GM21723 (cell line): Measurements from ENCODE around the gene CXorf66.
"Not testable (repeated sequence)": the region's sequence is repeated elsewhere in the genome, so short reads cannot be mapped to it uniquely, and the experiment has no call there.

Experiments
- ATAC-seq: cut with Tn5 transposase; IDR thresholded peaks from one replicate; pipeline ENCODE4 v1.9.1; 2021; ENCODE audit warnings: mild to moderate bottlenecking, moderate library complexity; ENCODE audit not compliant: unreplicated experiment

The CXorf66 gene, protein sequence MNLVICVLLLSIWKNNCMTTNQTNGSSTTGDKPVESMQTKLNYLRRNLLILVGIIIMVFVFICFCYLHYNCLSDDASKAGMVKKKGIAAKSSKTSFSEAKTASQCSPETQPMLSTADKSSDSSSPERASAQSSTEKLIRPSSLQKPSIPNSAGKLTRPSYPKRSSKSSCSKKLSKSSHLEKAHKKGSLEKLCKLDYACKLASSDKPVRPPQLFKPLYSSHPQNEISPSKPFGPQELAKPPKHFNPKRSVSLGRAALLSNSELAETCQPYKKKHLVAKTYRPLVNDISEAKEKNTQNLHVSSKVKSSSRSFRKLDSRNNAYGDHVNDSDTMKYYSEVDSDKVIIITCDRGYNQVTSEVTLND

DNA sequence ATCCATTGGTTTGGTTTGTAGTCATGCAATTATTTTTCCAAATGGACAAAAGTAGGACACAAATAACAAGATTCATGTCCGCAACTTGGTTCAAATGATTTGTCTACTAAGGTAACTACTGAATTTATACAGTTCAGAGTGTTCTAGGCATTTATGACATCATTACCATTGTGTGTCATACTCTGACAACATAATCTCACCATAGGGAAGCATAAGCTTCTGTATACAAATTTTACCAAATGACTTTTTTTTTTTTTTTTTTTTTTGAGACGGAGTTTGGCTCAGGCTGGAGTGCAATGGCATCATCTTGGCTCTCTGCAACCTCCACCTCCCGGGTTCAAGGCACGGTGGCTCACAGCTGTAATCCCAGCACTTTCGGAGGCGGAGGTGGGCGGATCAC lies at the start of gene CXorf66:
Gene CXorf66, minus strand, starts transcription at position 101 of the 400 bp plus-strand sequence. Its CDS starts 25 bp downstream, at position 76.
- no peak for ATAC-seq

DNA sequence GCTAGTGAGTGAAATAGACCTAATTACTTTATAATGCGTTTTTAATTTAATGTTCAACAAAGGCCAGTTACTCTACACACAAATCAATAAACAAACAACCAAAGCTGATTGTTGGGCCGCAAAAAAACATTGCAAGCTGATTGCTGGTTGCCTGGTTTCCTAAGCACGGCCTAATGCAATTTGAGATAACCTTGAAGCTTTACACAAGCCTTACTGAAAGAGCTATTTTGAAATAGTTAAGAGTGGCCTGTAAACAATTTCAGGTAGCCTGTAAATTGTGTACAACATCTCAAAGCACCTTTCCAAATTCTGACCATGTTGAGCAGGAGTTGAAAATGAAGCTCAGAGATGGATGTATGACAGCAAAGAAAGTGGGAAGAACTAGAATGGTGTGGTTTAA lies 17.5 kb upstream of the CXorf66 start:
- no peak for ATAC-seq

DNA sequence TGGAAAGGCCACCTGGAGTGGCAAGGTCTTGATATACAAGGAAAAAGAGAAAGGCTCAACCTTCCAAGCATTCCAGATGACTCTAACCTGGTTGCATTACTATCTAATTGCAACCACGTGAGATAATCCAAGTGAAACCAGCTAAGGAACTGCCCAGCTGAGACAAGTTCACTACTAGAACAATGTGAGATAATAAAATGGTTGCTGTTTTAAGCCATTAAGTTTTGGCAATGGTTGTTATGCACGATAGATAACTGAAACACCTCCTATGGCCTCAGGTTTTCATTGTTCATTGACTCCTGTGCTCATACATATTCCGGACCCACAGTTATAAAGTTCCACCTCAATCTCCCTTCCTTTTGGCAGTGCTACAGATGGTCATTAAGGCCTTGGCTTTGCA lies 9.2 kb upstream of the CXorf66 start:
- ATAC-seq, result no peak

DNA sequence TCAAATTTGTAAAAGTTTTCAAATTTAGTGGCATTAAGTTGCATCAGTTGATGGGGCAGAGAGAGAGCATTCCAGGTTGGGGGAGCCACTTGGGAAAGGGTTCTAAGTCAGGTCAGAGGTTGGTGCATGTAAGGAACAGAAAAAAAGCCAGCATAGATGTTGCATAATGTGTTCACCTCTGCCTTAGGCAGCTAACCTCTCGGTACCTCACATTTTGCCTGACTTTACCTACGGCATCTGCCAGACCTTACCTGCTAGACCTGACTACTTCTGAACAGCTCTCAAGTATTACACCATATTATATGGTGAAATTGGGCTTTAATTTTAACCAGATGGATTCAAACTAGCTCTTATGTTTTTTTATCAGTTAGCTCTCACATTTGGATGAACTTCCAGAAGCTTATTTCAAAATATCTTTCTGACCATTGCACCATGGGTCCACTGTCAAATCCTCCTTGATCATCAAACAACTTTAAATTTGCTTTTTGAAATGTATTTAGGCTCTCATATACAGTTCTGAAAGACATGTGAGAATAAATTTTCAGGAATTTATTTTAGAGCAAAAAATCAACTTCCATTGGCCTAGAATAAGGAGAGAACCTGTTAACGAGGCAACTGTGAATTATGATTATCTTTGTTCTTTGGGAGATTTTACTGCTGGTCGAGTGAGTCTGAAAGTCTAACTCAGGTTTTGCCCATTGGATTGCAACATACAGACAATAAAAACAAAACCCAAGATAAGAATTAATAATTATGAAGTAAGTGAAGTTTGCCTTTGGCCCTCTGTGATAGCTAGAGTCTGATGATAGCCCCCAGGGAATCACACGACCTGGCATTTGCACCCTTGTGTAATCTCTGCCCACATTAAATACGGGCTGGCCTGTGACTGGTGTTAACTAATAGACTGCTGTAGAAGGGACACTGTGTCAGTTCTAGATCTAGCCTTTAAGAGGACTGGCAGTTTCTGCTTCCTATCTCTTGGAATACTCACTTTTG lies 7.6 kb upstream of the CXorf66 start:
- no peak for ATAC-seq

DNA sequence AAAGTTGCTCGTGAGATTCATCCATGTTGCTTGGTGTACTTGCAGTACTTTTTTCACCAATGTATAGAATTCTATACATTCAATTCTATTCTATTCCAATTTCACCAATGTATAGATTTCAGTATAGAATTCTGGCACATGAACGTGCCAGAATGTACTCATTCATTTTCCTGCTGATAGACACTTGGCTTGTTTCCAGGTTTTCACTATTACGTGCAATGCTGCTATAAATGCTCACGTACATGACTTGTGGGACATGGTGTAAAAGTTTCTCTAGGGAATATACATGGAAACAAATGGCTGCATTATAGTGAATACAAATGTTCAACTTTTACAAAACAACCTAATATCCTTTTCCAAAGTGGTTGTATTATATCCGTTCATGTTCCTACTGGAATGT lies 6.8 kb upstream of the CXorf66 start:
- no peak for ATAC-seq

DNA sequence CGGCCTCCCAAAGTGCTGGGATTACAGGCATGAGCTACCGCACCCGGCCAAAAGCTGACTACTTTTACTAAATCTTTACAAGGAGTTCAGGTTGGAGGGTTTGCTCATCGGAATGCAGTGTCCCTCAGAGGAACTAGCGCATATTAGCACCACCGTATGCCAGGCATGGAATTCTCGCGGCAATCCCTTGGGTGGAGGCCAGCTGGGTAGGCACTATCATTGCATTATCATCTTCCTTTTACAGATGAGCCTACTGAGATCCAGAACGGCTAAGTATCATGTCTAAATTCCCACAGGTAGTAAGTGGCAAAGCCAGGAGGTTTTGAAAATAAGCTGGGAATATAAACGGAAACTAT lies 6.1 kb upstream of the CXorf66 start:
- no peak for ATAC-seq

DNA sequence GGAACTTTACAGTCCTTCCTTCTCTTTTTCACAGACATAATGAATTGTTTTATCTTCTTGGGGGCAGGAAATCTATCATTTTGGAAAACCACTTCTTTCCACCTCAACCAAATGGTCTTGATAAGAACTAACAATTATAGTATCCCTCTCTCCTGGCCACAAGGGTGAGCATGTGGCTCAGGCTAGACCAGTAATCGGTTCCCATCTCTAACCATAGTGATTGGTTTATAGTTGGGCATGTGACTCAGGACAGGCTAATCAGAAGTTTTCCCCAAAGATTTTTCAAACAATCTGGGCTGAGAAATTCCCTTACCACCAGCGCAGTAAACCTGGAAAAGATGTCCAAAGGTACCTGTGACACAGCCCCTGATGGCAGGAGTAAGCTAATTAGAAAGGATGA lies 4.0 kb upstream of the CXorf66 start:
- no peak for ATAC-seq

DNA sequence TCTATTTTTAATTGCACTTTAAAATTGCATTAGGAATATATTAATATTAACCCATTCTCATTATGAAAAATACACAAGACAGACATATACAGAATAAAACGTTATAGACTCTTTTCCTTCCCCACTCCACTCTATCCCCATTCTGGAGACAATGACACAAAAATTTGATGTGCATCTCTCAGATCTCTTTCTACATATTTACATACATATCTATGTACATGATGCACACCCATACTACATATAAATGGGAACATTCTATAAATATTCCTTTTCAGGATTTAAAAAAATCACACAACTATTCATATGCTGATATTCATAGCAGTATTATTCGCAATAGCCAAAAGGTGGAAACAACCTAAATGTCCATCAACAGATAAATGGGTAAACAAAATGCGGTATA lies 2.4 kb upstream of the CXorf66 start:
- no peak for ATAC-seq

DNA sequence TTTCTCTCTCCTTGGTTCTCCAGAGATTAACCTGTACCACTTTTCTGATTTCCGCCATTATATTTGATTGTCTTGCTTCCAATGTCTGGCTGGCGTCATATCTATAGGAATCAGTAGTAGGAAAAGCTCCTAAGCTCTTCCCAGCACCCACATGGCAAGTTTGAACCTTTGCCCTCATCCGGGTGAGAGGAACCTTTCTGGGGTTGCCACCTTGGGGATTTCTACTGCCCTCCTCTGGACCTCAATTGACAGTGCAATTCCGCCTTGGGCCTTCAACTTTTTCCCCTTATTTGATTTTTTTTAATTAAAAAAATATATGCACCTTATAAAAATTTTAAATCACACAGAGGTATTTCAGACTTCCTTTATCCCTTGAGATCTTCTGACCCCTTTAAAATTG lies 2.0 kb upstream of the CXorf66 start:
- no peak for ATAC-seq

DNA sequence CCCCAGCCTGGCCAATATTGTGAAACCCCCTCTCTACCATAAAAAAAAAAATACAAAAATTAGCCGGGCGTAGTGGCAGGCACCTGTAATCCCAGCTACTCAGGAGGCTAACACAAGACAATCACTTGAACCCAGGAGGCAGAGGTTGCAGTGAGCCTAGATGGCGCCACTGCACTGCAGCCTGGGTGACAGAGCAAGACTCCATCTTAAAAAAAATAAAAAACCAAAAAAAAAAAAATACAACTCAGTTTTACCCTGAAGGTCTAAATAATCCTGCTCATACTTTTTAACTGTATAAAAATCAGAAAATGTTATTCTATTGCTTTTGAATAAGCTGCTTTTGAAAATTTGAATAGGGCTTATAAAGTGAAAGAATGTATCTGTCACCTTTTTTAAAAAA lies 838 bp upstream of the CXorf66 start:
- not testable (repeated sequence) for ATAC-seq

DNA sequence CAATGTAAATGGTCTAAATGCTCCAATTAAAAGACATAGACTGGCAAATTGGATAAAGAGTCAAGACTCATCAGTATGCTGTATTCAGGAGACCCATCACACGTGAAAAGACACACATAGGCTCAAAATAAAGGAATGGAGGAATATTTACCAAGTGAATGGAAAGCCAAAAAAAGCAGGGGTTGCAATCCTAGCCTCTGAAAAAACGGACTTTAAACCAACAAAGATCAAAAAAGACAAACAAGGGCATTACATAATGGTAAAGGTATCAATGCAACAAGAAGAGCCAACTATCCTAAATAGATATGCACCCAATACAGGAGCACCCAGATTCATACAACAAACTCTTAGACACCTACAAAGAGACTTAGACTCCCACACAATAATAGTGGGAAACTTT lies 4.2 kb downstream of the CXorf66 start:
- ATAC-seq, result not testable (repeated sequence)

DNA sequence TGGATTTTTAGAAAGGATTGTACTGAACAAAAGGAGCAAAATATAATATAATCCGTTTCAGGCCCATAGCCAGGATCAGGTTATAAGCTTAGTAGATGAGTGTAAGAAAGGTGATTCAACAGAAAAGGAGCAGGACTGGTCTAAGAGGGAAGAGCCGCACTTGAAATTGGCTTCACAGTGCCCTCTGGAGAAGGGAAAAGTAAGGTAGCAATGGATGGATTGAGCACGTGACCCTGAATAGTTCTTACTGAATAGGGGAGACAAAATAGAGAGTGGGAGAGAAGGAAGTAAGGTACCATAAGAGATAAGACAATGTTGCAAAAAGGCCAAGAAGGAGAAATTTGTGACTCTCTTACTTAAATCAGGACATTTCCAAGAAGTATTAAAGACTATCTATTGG lies 15.6 kb downstream of the CXorf66 start:
- ATAC-seq, result no peak

DNA sequence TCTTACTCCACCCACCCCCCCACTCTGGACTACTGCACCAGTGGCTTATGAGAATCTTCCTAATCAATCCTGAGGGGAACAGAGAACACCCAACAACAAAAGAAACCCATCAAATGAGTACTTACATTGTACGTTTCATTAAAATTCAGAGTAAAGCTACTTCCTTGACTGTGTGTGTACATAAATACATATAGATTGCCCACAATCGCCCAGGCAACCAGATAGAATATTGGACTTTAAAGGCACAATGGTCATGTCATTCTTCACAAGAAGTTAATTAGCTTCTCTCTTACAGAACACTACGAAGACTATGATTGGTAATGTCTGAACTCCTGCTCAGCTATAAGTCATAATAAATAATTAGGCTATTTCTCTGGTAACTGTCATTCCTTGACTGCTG lies 20.2 kb downstream of the CXorf66 start:
- no peak for ATAC-seq

DNA sequence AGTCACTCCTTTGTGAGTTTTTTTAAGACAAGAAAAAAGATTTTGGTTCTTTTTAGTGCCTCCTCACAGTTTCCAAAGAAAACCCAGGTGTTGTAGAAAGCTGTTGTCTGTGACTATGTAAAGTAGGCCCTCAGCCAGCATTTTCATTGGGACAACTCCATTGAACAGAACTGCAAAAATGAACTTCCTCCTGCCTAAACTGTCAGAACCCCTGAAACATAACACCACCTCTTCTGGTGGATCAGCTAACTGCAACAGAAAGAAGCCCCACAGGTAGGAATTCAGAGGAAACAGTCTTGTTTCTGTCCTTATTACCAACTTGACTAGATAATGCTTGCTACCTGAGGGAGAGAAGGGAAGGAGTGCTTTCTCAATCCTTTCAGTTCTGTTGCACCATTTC lies 29.1 kb downstream of the CXorf66 start:
- no peak for ATAC-seq

DNA sequence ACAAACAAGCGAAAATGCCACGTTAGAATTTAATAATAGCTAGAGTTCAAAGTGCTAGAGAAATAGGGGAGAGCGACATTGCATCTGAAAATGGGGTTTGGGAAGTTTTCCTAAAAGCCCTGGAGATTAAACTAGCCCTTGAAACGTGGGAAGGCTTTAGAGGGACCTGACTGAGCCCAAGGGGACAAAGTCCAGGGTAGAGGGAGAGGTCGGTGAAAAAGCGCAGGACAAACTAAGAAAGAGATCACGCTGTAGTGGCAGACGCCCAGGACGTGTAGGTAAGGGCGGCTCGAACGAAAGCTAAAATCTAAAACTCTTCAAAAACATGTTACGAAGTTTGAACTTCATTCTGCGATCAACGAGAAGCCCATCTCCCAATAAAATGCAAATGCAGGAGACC lies 31.4 kb downstream of the CXorf66 start:
- no peak for ATAC-seq

DNA sequence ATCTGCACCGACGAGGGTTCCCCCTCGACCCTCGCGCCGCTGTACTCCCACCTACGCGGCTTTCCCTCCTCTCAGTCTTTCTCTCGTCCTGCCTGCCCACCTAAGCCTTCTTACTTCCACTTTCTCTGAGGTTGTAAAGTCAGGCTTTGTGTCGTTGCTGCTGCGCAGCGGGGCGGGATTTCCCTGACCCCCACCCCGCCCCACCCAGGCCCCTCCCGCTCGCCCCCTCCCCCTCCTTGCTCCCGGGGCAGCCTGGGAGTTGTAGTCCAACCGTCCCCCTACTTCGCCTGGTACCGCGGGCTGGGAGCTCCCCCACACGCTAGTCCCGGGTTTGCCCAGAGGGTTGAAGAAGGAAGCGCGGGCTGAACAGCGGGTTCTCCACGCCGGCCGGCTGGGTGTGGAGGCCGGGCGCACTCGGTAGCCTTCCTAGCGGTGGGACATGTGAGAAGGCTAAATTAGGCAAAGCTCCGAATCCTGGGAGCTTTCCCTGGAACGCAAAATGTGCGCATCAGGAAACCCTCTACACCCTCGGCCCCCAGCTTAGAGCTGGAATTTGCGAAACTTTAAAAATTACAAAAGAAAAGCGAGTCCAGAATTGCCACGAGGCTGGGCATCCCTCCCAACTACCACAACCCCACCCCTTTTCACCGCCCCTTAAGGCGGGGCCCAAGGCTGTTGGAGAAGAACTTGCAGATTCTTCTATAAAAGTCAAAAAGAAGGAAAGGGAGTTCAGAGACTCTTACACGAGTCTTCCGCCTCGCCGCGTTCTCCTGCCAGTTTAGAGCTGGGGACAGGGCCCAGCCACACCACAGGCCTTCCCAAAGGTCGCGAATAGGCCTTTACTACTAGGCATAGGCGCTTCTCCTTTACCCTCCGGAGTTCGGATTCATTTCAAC lies 32.2 kb downstream of the CXorf66 start, which contains the start of gene ATP11C:
Gene ATP11C, minus strand, starts transcription at position 153 of the 896 bp plus-strand sequence. CDS start 1,011 bp downstream, outside the sequence.
- peak; percentile 79 for ATAC-seq

DNA sequence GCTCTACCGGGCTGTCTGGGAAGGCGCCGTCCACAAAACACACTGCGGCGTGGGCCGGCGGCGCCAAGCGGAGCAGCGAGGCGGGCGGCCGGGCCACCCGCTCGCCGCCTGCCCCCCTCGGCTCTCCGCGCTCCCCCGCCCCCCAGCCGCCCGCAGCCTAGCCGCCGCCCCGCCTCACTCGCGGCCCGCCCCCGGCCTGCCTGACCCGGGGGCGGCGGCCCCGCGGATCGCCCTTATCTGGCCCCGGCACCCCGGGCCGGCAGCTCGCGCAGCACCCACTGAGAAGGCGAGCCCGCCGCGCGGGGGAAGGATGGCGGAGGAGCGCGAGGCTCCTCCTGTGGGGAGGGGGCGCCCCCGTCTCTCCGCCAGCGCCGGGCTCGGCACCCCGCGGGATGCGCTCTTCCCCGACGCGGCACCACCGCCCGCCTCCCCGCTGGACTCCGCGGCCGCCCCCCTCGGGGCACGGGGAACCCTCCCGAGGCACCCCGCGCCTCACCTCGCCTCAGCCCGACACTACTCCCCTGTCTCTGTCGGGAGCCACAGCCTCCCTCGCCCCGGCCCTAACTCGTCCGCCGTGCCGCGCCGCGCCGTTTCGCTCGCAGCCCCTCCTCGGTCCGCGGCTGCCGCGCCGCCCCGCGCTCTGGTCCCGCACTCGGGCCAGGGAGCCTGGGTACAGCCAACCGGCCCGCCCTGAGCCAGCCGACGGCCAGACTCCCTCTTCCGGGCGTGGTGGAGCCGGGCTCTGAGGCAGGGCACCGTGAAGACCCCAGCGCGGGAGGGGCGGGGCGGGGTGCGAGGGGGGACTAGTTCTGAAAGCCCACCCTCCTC lies 33.0 kb downstream of the CXorf66 start:
- ATAC-seq, result peak; percentile 47

DNA sequence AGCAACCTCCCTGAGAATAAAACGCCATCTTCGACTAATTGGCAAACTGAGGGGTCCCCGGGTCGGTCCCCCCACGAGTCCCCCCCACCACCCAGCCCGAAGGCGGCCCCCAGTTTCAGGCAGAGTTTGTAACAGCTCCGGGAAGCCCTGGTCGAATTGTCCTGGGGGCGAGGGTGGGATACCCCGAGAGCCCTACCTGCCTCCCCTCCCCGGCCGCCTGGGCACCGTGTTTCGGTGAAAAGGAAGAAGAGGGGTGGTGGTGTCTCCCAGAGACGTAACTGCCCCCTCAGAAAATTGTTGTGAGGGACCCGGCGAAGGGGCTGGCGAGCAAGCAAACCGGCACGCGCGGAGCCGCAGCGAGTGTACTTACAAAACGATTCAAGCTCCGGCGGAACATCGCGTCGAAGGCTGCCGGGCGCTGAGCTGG lies 33.7 kb downstream of the CXorf66 start:
- no peak for ATAC-seq

DNA sequence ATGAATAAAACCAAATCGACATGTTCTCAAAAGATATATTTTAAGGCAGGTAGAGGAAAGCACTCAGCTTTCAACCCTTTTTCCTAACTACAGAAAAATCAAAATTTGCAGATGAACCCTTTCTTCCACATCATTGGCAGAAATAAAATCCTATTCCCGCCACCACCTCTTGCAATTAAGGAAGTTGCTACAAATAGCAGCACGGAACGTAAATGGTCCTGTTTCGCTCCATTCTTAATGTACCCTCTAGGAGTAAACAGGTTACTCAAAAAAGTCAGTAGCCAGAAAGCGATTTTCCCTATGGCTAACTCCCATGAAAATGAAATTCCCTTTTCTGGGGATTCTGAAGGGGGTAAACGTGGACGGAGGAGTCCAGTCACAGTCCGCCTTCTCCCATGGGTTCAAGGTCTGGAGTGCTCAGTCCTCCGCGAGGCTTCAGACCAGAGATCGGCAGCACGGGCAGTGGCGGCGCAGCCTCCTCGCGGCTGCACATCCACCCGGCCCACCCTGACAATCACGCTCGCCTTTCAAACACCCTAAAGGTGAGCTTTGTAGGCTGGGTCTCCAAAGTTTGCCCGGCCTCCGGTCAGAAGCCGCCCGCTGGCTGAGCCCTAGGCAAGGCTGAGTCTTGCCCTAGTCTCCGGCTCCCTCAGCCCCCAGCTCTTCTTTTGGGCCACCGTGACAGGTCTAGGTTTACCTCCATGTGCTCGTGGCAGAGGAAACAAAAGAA lies 34.2 kb downstream of the CXorf66 start:
- no peak for ATAC-seq
